ENCODE measurements around the gene C2orf49. TPM values are rescaled to one million over a fixed set of nuclear protein-coding genes. Genes with fewer than 3 reads are reported as not detected.

Gene C2orf49
- total and polyA plus RNA-seq, 9 of the 15 experiments (the other 6 are each of a cell fraction or from before 2014, with no cell fraction given) = 17.9 to 38.2 (median 25.6) TPM

- H3K9me1 ChIP-seq (ENCODE audit: control insufficient read depth, insufficient read depth, low read length) = no peaks in the 10 kb centered on the region
- no peak overlapping the region for H3K4me2 ChIP-seq (ENCODE audit: insufficient read depth, low read length)
- no TSS peak for BruUV-seq (replicated peaks)
- no peak for FAIRE-seq
- no peaks in the 10 kb centered on the region for H4K20me1 ChIP-seq (replicated peaks; ENCODE audit: control insufficient read depth, insufficient read depth, low read length)
- ATAC-seq = no peak
- no peaks in the 10 kb centered on the region for H3K79me2 ChIP-seq (ENCODE audit: control insufficient read depth, insufficient read depth, low read length)
- peaks cover 4% of the 10 kb centered on the region; the same call in 1 of the 2 replicates for H3K9me3 ChIP-seq (replicated peaks; ENCODE audit: control insufficient read depth, insufficient read depth, low read depth, low read length)
- H3K27ac ChIP-seq (ENCODE audit: extremely low read depth, low read depth, low read length) = no peak overlapping the region
- TF ChIP-seq ZNF263 (CRISPR knock-in tag; IDR thresholded peaks at IDR 0.05; ENCODE audit: borderline replicate concordance) (no peak), TRIM28 (IDR thresholded peaks at IDR 0.05) (0 out of 2 replicates have a peak, but pooled peaks have one; percentile 35), ZNF280A (IDR thresholded peaks at IDR 0.05; ENCODE audit: low read depth, partially characterized antibody) (peak; percentile 48), CBX3 (IDR thresholded peaks at IDR 0.05; ENCODE audit: borderline replicate concordance in 1 of 2, low read length in 2 of 2) (peak in 1 of 2 experiments; percentile 40; a peak in 1 of 3 replicates), CREB1 (IDR thresholded peaks at IDR 0.05) (no peak), CREB1 (CRISPR knock-in tag; IDR thresholded peaks at IDR 0.05) (no peak)
- H3K4me1 ChIP-seq (replicated peaks in 1 of 2; ENCODE audit: control insufficient read depth in 2 of 2, insufficient read depth in 2 of 2, low read length in 2 of 2) = no peaks in the 10 kb centered on the region
- no peak overlapping the region for H3K9ac ChIP-seq (ENCODE audit: insufficient read depth in 1 of 2, low read depth in 2 of 2, low read length in 2 of 2)
- DNase-seq (ENCODE audit: extremely low read depth in 1 of 4, low spot score in 3 of 4) = no peak
- H2AFZ ChIP-seq (ENCODE audit: low read depth, low read length) = no peak overlapping the region
- in situ Hi-C loops (cut with MboI) (no loop called here), intact Hi-C loops (cut with micrococcal nuclease) (no loop called here)
- ChIA-PET POLR2A (no interaction called here), CTCF (ENCODE audit: low intra/inter-chr PET ratio) (no interaction called here)
- no peak overlapping the region for H3K4me3 ChIP-seq
- no peaks in the 10 kb centered on the region for H3K27me3 ChIP-seq (ENCODE audit: control insufficient read depth in 2 of 2, insufficient read depth in 2 of 2, low read length in 2 of 2)
- peaks cover 71% of the 10 kb centered on the region for H3K36me3 ChIP-seq (ENCODE audit: control insufficient read depth, insufficient read depth, low read length)
- 73% methylated on average over 1 of the region's 1 CpG for WGBS (ENCODE audit: insufficient coverage, low coverage, missing lambda C conversion rate)
These were observed 19.8 kb downstream of the C2orf49 start for GRCh38 chr2:105357122-105357521.

Data from K562 (cell line).